Thyroid gland (tissue), 4 donors: ENCODE measurements around the gene OGFRL1.

ENCODE experiments used
- CTCF ChIP-seq, 6 experiments: fragments of 200-600 bp in 3 of 6; fragments of 450-650 bp in 3 of 6; sonication (generic) in 3 of 6; IDR thresholded peaks; one replicate each; pipeline ENCODE4 v1.5.1; 2016 to 2019; ENCODE audit warnings: antibody characterized with exemption in 6 of 6, mild to moderate bottlenecking in 2 of 6, inconsistent platforms in 1 of 6, moderate library complexity in 1 of 6
- POLR2A ChIP-seq, 2 donors: fragments of 450-650 bp; IDR thresholded peaks; one replicate each; pipeline ENCODE4 v1.6.1; 2017; ENCODE audit warnings: antibody characterized with exemption in 2 of 2, mild to moderate bottlenecking in 2 of 2, moderate library complexity in 1 of 2

GRCh38 chr6:71294121-71294523 is 5.5 kb downstream of the OGFRL1 start:
- no peak for TF ChIP-seq CTCF (IDR thresholded peaks at IDR 0.05)
- TF ChIP-seq POLR2A (IDR thresholded peaks at IDR 0.05), result no peak
